ENCODE results near the gene GPR55. TPM values are rescaled to one million over a fixed set of nuclear protein-coding genes. Genes with fewer than 3 reads are reported as not detected.
A peak's percentile ranks its signal among the peaks of the same experiment; 100 is the strongest.

Gene GPR55
- total RNA-seq, 2 donors from 2014 or later, result 2.6 to 7.5 TPM

GRCh38 chr2:230940471-230940815 lies 15.4 kb upstream of the GPR55 start:
- peaks cover 1% of the 10 kb centered on the region for H3K27me3 Mint-ChIP-seq (ENCODE audit: insufficient read depth)
- WGBS, 2 experiments (ENCODE audit: insufficient coverage in 1 of 2, insufficient read length in 1 of 2), result 93 to 94% methylated on average over 5 to 9 of the region's 9 CpGs
- H3K36me3 Mint-ChIP-seq (ENCODE audit: low read depth), result peaks cover 4% of the 10 kb centered on the region
- no peak overlapping the region for H3K27ac Mint-ChIP-seq
- TF ChIP-seq, protein P1, sequence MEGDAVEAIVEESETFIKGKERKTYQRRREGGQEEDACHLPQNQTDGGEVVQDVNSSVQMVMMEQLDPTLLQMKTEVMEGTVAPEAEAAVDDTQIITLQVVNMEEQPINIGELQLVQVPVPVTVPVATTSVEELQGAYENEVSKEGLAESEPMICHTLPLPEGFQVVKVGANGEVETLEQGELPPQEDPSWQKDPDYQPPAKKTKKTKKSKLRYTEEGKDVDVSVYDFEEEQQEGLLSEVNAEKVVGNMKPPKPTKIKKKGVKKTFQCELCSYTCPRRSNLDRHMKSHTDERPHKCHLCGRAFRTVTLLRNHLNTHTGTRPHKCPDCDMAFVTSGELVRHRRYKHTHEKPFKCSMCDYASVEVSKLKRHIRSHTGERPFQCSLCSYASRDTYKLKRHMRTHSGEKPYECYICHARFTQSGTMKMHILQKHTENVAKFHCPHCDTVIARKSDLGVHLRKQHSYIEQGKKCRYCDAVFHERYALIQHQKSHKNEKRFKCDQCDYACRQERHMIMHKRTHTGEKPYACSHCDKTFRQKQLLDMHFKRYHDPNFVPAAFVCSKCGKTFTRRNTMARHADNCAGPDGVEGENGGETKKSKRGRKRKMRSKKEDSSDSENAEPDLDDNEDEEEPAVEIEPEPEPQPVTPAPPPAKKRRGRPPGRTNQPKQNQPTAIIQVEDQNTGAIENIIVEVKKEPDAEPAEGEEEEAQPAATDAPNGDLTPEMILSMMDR (conservative IDR thresholded peaks at IDR 0.05), result no peak
- H3K27ac ChIP-seq (ENCODE audit: low read depth, low read length), result no peak overlapping the region
- no peaks in the 10 kb centered on the region for H3K4me1 ChIP-seq (ENCODE audit: control insufficient read depth, insufficient read depth, low read length)
- H3K36me3 ChIP-seq (ENCODE audit: control insufficient read depth, insufficient read depth, low read length), result no peaks in the 10 kb centered on the region
- no peak overlapping the region for H3K4me3 ChIP-seq (ENCODE audit: low read length)
- peaks cover 22% of the 10 kb centered on the region for H3K9me3 Mint-ChIP-seq
- no peaks in the 10 kb centered on the region for H3K27me3 ChIP-seq (ENCODE audit: control insufficient read depth, insufficient read depth, low read length, poor library complexity, severe bottlenecking)
- DNase-seq, result peak; percentile 23
- no peak overlapping the region for H3K9ac ChIP-seq (ENCODE audit: extremely low read depth, low read length, poor library complexity, severe bottlenecking)
- no peak overlapping the region for H3K4me3 Mint-ChIP-seq
- H3K9me3 ChIP-seq (ENCODE audit: control insufficient read depth, low read length), result peaks cover 18% of the 10 kb centered on the region
- H3K4me1 Mint-ChIP-seq, result no peaks in the 10 kb centered on the region

- TF ChIP-seq, protein P1 (conservative IDR thresholded peaks at IDR 0.05), result no peak
- H3K36me3 ChIP-seq (ENCODE audit: control insufficient read depth, insufficient read depth, low read length), result no peaks in the 10 kb centered on the region
- H3K9me3 Mint-ChIP-seq, result peaks cover 23% of the 10 kb centered on the region
- WGBS, 2 experiments (ENCODE audit: insufficient coverage in 1 of 2, insufficient read length in 1 of 2), result 93 to 94% methylated on average over 13 to 18 of the region's 18 CpGs
- no peak overlapping the region for H3K4me3 ChIP-seq (ENCODE audit: low read length)
- no peak overlapping the region for H3K4me3 Mint-ChIP-seq
- H3K4me1 ChIP-seq (ENCODE audit: control insufficient read depth, insufficient read depth, low read length), result no peaks in the 10 kb centered on the region
- no peak overlapping the region for H3K27ac ChIP-seq (ENCODE audit: low read depth, low read length)
- H3K9me3 ChIP-seq (ENCODE audit: control insufficient read depth, low read length), result peaks cover 18% of the 10 kb centered on the region
- H3K9ac ChIP-seq (ENCODE audit: extremely low read depth, low read length, poor library complexity, severe bottlenecking), result no peak overlapping the region
- no peaks in the 10 kb centered on the region for H3K27me3 ChIP-seq (ENCODE audit: control insufficient read depth, insufficient read depth, low read length, poor library complexity, severe bottlenecking)
- peaks cover 1% of the 10 kb centered on the region for H3K27me3 Mint-ChIP-seq (ENCODE audit: insufficient read depth)
- peak; percentile 38 for DNase-seq
- peaks cover 4% of the 10 kb centered on the region for H3K36me3 Mint-ChIP-seq (ENCODE audit: low read depth)
- H3K27ac Mint-ChIP-seq, result no peak overlapping the region
- no peaks in the 10 kb centered on the region for H3K4me1 Mint-ChIP-seq
Measured at GRCh38 chr2:230939691-230940470, 14.8 kb upstream of the GPR55 start.

DNA sequence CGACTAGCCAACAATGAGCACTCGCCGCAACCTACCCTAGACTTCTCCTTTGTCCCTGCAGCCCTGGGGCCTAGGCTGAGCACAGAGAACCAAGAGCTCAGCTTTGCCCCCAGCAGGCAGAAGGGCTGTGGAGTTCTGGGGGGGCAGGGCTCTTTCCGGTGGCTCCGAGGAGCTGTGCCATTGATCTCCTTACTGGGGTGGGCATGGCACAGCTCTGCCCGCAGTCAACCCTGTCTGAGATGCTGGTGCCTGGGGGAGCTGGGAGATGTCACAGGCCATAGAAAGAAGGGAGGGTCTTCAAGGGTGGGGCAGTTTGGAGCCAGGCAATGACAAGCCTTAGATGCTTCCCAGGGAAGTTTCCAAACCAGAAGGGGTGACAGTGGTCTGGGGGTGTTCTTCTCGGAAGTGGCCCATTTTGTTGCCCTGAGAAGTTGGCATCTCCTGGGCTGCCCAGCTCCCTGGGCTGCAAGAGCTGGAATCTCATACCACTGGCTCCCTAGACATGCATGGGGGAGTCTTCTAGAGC lies 14.1 kb upstream of the GPR55 start:
- H3K27ac ChIP-seq (ENCODE audit: low read depth, low read length), result no peak overlapping the region
- 90 to 92% methylated on average over 2 to 7 of the region's 7 CpGs for WGBS, 2 experiments (ENCODE audit: insufficient coverage in 1 of 2, insufficient read length in 1 of 2)
- no peak overlapping the region for H3K4me3 ChIP-seq (ENCODE audit: low read length)
- H3K27ac Mint-ChIP-seq, result no peak overlapping the region
- TF ChIP-seq, protein P1 (conservative IDR thresholded peaks at IDR 0.05), result no peak
- peak; percentile 38 for DNase-seq
- no peaks in the 10 kb centered on the region for H3K4me1 ChIP-seq (ENCODE audit: control insufficient read depth, insufficient read depth, low read length)
- H3K9ac ChIP-seq (ENCODE audit: extremely low read depth, low read length, poor library complexity, severe bottlenecking), result no peak overlapping the region
- peaks cover 2% of the 10 kb centered on the region for H3K4me1 Mint-ChIP-seq
- H3K9me3 Mint-ChIP-seq, result peaks cover 23% of the 10 kb centered on the region
- H3K36me3 ChIP-seq (ENCODE audit: control insufficient read depth, insufficient read depth, low read length), result no peaks in the 10 kb centered on the region
- peaks cover 4% of the 10 kb centered on the region for H3K36me3 Mint-ChIP-seq (ENCODE audit: low read depth)
- peaks cover 1% of the 10 kb centered on the region for H3K27me3 Mint-ChIP-seq (ENCODE audit: insufficient read depth)
- no peak overlapping the region for H3K4me3 Mint-ChIP-seq
- H3K27me3 ChIP-seq (ENCODE audit: control insufficient read depth, insufficient read depth, low read length, poor library complexity, severe bottlenecking), result no peaks in the 10 kb centered on the region
- peaks cover 18% of the 10 kb centered on the region for H3K9me3 ChIP-seq (ENCODE audit: control insufficient read depth, low read length)

All from endodermal cell (in vitro differentiated cells).